Body of pancreas (tissue), 4 donors: Measurements from ENCODE around the gene STRA6. TPM values are rescaled to one million over a fixed set of nuclear protein-coding genes. Genes with fewer than 3 reads are reported as not detected.

Experiments
- ATAC-seq: fragments of 150-250 bp; one replicate; pipeline ENCODE4 v1.9.1; 2016
- DNase-seq, 4 donors: peaks; one replicate each; pipeline ENCODE4 v3.0.0-alpha.2; 2019
- H3K27ac ChIP-seq, 4 donors: fragments of 200-600 bp; sonication (generic); 1 replicate in 3 of 4; 2 replicates in 1 of 4; pipeline versions ENCODE4 v1.5.1 to v1.6.1; 2016 to 2019; ENCODE audit warnings: mild to moderate bottlenecking in 1 of 4, mixed read lengths in 1 of 4, moderate library complexity in 1 of 4
- H3K27me3 ChIP-seq, 2 donors: fragments of 200-600 bp; sonication (generic); one replicate each; pipeline ENCODE4 v1.6.0; 2016; ENCODE audit warnings: mild to moderate bottlenecking in 1 of 2
- H3K36me3 ChIP-seq, 2 donors: fragments of 200-600 bp; sonication (generic); replicated peaks in 1 of 2; 2 replicates each; pipeline ENCODE4 v1.5.1; 2016; ENCODE audit warnings: low read depth in 2 of 2; ENCODE audit not compliant: insufficient read depth in 1 of 2
- H3K4me1 ChIP-seq: fragments of 200-600 bp; sonication (generic); one replicate; pipeline ENCODE4 v1.6.0; 2016
- H3K4me3 ChIP-seq, 2 donors: fragments of 200-600 bp; sonication (generic); 1 replicate in 1 of 2; 2 replicates in 1 of 2; pipeline ENCODE4 v1.5.1; 2016 to 2019
- H3K9me3 ChIP-seq, 3 donors: fragments of 200-600 bp; sonication (generic); 1 replicate in 2 of 3; 2 replicates in 1 of 3; pipeline ENCODE4 v1.5.1; 2016
- POLR2A ChIP-seq, 3 donors: fragments of 450-650 bp; IDR thresholded peaks; one replicate each; pipeline ENCODE4 v1.6.1; 2016; ENCODE audit warnings: antibody characterized with exemption in 3 of 3, mild to moderate bottlenecking in 2 of 3
- WGBS, 2 donors: methylation state at CpG; one replicate each; pipeline ENCODE4 v1.1.5; 2017; 5-methylcytosine and 5-hydroxymethylcytosine counted together
- intact Hi-C: fragments of 100-400 bp; cut with DNase I; formaldehyde crosslinking; loops from one replicate; pipeline ENCODE4 v1.15.1; 2023
- total RNA-seq, 2 donors: library from RNA; depleted of rRNA; stranded (reverse); fragments of >200 nt; gene quantifications; one replicate each; pipeline ENCODE4 v1.1.0, GENCODE V29; 2016
- TF ChIP-seq, protein P1 (sequence below), 7 experiments: fragments of 450-650 bp in 4 of 7; fragments of 200-600 bp in 3 of 7; sonication (generic) in 3 of 7; IDR thresholded peaks; one replicate each; pipeline ENCODE4 v1.5.1; 2016 to 2019; ENCODE audit warnings: antibody characterized with exemption in 7 of 7

STRA6 gene
- total RNA-seq, 2 donors from 2014 or later: not detected

DNA sequence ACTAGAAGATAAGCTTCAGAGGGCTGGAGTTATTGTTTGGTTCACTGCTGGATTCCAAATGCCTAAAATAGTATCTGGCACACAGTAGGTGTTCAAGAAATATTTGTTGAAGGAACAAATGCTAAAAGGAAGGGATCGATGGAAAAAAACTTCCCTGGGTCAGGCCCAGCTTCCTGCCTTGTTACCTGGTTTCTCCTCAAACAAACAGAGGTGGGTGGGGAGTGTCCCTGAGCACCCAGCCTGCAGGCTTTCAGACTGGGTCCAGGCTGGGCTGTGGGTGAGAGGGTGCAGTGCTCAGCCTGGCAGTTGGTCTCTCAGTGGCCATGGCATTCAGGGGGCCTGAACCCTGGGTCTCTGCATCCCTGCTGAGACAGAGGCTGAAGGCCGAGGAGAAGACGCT is 14.4 kb upstream of the STRA6 start:
- no peak for TF ChIP-seq POLR2A (IDR thresholded peaks at IDR 0.05)
- TF ChIP-seq, protein P1, sequence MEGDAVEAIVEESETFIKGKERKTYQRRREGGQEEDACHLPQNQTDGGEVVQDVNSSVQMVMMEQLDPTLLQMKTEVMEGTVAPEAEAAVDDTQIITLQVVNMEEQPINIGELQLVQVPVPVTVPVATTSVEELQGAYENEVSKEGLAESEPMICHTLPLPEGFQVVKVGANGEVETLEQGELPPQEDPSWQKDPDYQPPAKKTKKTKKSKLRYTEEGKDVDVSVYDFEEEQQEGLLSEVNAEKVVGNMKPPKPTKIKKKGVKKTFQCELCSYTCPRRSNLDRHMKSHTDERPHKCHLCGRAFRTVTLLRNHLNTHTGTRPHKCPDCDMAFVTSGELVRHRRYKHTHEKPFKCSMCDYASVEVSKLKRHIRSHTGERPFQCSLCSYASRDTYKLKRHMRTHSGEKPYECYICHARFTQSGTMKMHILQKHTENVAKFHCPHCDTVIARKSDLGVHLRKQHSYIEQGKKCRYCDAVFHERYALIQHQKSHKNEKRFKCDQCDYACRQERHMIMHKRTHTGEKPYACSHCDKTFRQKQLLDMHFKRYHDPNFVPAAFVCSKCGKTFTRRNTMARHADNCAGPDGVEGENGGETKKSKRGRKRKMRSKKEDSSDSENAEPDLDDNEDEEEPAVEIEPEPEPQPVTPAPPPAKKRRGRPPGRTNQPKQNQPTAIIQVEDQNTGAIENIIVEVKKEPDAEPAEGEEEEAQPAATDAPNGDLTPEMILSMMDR (IDR thresholded peaks at IDR 0.05): no peak
- intact Hi-C loops: no loop called here
- ATAC-seq (no peak), DNase-seq (no peak)
- no peaks in the 10 kb centered on the region for H3K36me3 ChIP-seq
- WGBS, 2 donors: 72 to 73% methylated on average over 3 of the region's 3 CpGs
- H3K27ac ChIP-seq: no peak overlapping the region
- no peaks in the 10 kb centered on the region for H3K9me3 ChIP-seq
- H3K27me3 ChIP-seq: no peaks in the 10 kb centered on the region
- peaks cover 3% of the 10 kb centered on the region for H3K4me1 ChIP-seq
- H3K4me3 ChIP-seq: no peak overlapping the region

DNA sequence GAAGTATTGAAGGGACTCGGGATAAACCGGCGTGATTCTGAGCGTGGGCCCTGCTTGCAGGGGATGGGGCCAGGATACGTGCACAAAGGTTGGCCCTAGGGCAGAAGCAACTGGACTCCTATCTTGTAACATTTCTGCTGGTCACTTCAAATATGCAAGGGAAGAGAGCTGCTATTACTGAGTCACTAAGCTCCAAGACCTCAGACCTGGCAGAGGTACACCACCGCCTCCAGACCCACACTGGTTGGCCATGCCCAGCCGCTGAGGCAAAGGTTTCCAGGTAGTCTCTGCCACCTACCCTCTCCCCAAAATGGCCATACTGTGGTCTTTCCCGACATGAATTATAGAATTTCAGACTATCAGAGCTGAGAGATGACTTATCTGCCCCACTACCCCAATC is 13.4 kb upstream of the STRA6 start:
- DNase-seq: no peak
- intact Hi-C loops: no loop called here
- no peaks in the 10 kb centered on the region for H3K4me1 ChIP-seq
- WGBS, 2 donors: 78 to 79% methylated on average over 8 of the region's 8 CpGs
- no peak overlapping the region for H3K4me3 ChIP-seq
- no peaks in the 10 kb centered on the region for H3K36me3 ChIP-seq
- H3K27ac ChIP-seq: no peak overlapping the region
- no peaks in the 10 kb centered on the region for H3K9me3 ChIP-seq
- ATAC-seq: no peak
- TF ChIP-seq, protein P1 (IDR thresholded peaks at IDR 0.05): no peak
- no peak for TF ChIP-seq POLR2A (IDR thresholded peaks at IDR 0.05)
- no peaks in the 10 kb centered on the region for H3K27me3 ChIP-seq

DNA sequence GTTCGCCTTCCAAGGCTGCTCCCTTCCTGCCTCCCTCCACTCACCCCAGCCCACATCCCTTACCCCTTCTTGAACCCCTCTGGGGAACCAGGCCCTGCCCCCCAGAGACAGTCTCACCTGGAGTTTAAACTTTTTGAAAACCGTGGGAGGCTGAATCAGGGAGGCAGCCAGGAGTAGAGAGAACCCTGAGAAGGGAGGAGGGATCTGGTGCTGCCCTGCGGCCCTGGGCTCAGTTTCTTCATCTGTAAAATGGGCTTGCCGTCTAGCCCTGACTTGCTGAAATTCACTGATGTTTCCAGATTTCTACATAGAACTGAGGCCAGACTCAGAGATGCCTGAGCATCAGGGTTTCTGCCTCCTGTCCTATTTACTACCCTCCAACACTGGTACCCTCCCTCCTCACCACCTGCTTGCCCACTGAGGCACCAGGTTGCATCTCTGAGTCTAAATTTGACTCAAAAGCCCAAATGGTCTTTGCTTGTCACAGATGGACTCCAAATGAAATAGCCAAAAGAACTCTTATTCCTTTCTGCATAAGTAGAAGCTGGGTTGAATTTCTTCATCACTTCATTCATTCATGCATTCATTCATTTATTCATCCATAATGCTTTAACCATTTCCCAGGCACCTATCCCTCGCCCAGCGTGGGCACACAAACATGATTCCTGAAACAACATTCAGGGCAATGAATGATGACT is 11.9 kb upstream of the STRA6 start:
- DNase-seq (no peak), ATAC-seq (no peak)
- H3K4me1 ChIP-seq: peaks cover 12% of the 10 kb centered on the region
- WGBS, 2 donors: 66 to 70% methylated on average over 6 of the region's 6 CpGs
- no peaks in the 10 kb centered on the region for H3K27me3 ChIP-seq
- no peaks in the 10 kb centered on the region for H3K36me3 ChIP-seq
- H3K9me3 ChIP-seq: no peaks in the 10 kb centered on the region
- H3K27ac ChIP-seq: no peak overlapping the region
- intact Hi-C loops: no loop called here
- no peak overlapping the region for H3K4me3 ChIP-seq
- TF ChIP-seq, protein P1 (IDR thresholded peaks at IDR 0.05): no peak
- TF ChIP-seq POLR2A (IDR thresholded peaks at IDR 0.05): no peak

DNA sequence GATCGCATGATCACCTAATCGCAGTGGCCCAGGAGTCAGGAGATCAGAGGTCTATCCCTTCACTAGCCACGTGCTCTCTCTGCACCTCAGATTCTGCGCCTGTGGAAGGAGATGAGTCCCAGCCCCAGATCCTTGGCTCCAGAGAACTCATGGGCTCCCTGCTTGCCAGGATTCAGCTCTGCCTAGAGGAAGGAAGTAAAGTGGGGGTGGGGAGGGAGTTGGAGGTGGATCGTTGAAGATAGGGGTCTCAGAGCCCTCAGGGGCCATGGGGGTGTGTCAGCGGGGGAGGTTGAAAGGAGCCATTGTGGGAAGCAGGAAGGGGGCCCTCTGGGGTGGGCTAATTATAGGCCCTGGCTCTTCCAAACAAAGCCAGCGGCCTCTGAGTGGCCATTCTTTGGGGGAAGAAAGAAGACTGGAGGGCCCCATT is 11.3 kb upstream of the STRA6 start:
- 65 to 73% methylated on average over 6 to 7 of the region's 7 CpGs for WGBS, 2 donors
- Histone ChIP-seq H3K36me3 (no peaks in the 10 kb centered on the region), H3K27ac (no peak overlapping the region), H3K4me3 (no peak overlapping the region), H3K27me3 (no peaks in the 10 kb centered on the region), H3K9me3 (no peaks in the 10 kb centered on the region), H3K4me1 (peaks cover 13% of the 10 kb centered on the region)
- intact Hi-C loops: no loop called here
- DNase-seq: no peak
- TF ChIP-seq, protein P1 (IDR thresholded peaks at IDR 0.05): no peak
- no peak for TF ChIP-seq POLR2A (IDR thresholded peaks at IDR 0.05)
- ATAC-seq: no peak

DNA sequence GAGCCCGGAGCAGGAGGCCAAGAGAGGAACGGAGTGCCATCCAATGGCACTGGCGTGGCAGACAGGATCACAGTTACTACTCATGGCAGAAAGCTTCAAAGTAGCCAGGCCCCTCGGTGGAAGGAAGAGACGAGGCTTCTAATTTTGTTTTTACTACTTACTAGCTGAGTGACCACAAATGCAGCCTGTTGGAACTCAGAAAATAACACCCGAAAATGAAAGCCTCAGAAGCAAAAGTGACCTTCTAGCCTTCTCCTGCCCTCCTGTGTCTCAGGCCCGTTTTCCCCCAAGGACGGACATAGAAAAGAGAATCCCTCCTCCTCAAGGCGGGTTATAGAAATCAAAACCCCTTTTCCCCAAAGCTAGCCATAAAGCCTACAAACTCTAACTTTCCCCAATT is 9.9 kb upstream of the STRA6 start:
- DNase-seq (no peak), ATAC-seq (no peak)
- intact Hi-C loops: no loop called here
- no peaks in the 10 kb centered on the region for H3K27me3 ChIP-seq
- H3K9me3 ChIP-seq: no peaks in the 10 kb centered on the region
- H3K4me3 ChIP-seq: no peak overlapping the region
- WGBS, 2 donors: 81 to 87% methylated on average over 9 of the region's 9 CpGs
- peaks cover 13% of the 10 kb centered on the region for H3K4me1 ChIP-seq
- no peaks in the 10 kb centered on the region for H3K36me3 ChIP-seq
- no peak overlapping the region for H3K27ac ChIP-seq
- no peak for TF ChIP-seq POLR2A (IDR thresholded peaks at IDR 0.05)
- TF ChIP-seq, protein P1 (IDR thresholded peaks at IDR 0.05): no peak
